DMS114 treated with DMSO at 0.1 percent for 48 hours (cell line): ENCODE results near the gene MAPK4.

ENCODE experiments used
- DNase-seq: peaks from one replicate; lab custom pipeline; 2025; ENCODE audit not compliant: unreplicated experiment; lab: John Stamatoyannopoulos, UW

Gene MAPK4

GRCh38 chr18:50717563-50717962 lies 157.7 kb downstream of the MAPK4 start:
- no peak for DNase-seq

- no peak for DNase-seq
Observed at GRCh38 chr18:50719471-50720324, 159.8 kb downstream of the MAPK4 start.

GRCh38 chr18:50720325-50720674 lies 160.4 kb downstream of the MAPK4 start:
- no peak for DNase-seq

- DNase-seq = no peak
Observed at GRCh38 chr18:50721006-50721405, 161.1 kb downstream of the MAPK4 start.

GRCh38 chr18:50721451-50722120 lies 161.7 kb downstream of the MAPK4 start:
- no peak for DNase-seq

- no peak for DNase-seq
Observed at GRCh38 chr18:50722311-50722710, 162.4 kb downstream of the MAPK4 start.

- DNase-seq = no peak
Observed at GRCh38 chr18:50724751-50725151, 164.9 kb downstream of the MAPK4 start.

GRCh38 chr18:50726960-50727589 lies 167.2 kb downstream of the MAPK4 start:
- DNase-seq = no peak

GRCh38 chr18:50727721-50728471 lies 168.0 kb downstream of the MAPK4 start:
- DNase-seq = no peak

- DNase-seq = no peak
Observed at GRCh38 chr18:50729376-50729775, 169.5 kb downstream of the MAPK4 start.

- DNase-seq = no peak
Observed at GRCh38 chr18:50729986-50730385, 170.1 kb downstream of the MAPK4 start.

GRCh38 chr18:50734342-50734741 lies 174.5 kb downstream of the MAPK4 start:
- DNase-seq = no peak

GRCh38 chr18:50734886-50735285 lies 175.0 kb downstream of the MAPK4 start:
- no peak for DNase-seq

GRCh38 chr18:50737127-50737526 lies 177.2 kb downstream of the MAPK4 start:
- no peak for DNase-seq

GRCh38 chr18:50738098-50738757 lies 178.3 kb downstream of the MAPK4 start:
- DNase-seq = no peak

- no peak for DNase-seq
Observed at GRCh38 chr18:50742952-50743351, 183.1 kb downstream of the MAPK4 start.

GRCh38 chr18:50744253-50744652 lies 184.4 kb downstream of the MAPK4 start:
- DNase-seq = no peak

- no peak for DNase-seq
Observed at GRCh38 chr18:50745945-50746344, 186.1 kb downstream of the MAPK4 start.

- DNase-seq = no peak
Observed at GRCh38 chr18:50747849-50748242, 188.0 kb downstream of the MAPK4 start.

- no peak for DNase-seq
Observed at GRCh38 chr18:50748243-50749229, 188.6 kb downstream of the MAPK4 start.
